Omental fat pad (tissue), 4 donors: Measurements from ENCODE around the gene AADACL4. TPM values are rescaled to one million over a fixed set of nuclear protein-coding genes. Genes with fewer than 3 reads are reported as not detected.

ENCODE experiments used
- ATAC-seq: fragments of 150-250 bp; one replicate; pipeline ENCODE4 v1.9.1; 2016; ENCODE audit warnings: mild to moderate bottlenecking, moderate library complexity; ENCODE audit not compliant: low FRiP score
- DNase-seq: peaks from one replicate; pipeline ENCODE4 v3.0.0-alpha.2; 2019; ENCODE audit warnings: low spot score
- CTCF ChIP-seq, 3 donors: fragments of 450-650 bp; IDR thresholded peaks; one replicate each; pipeline ENCODE4 v1.5.1; 2016 to 2017; ENCODE audit warnings: antibody characterized with exemption in 3 of 3, mild to moderate bottlenecking in 3 of 3, moderate library complexity in 2 of 3
- total RNA-seq, 4 donors: library from RNA; depleted of rRNA; stranded (reverse); fragments of >200 nt; gene quantifications; one replicate each; pipeline ENCODE4 v1.1.0, GENCODE V29; 2016

AADACL4 gene
- total RNA-seq, 4 donors from 2014 or later: 0.28 TPM; not detected in 3

- ATAC-seq (no peak), DNase-seq (no peak)
- TF ChIP-seq CTCF (IDR thresholded peaks at IDR 0.05): no peak
Observed at GRCh38 chr1:12603224-12603623, 40.7 kb upstream of the AADACL4 start.

GRCh38 chr1:12604114-12604874 is 39.6 kb upstream of the AADACL4 start:
- DNase-seq: no peak
- TF ChIP-seq CTCF (IDR thresholded peaks at IDR 0.05): no peak
- ATAC-seq: peak; percentile 89

GRCh38 chr1:12604986-12605385 is 38.9 kb upstream of the AADACL4 start:
- ATAC-seq (no peak), DNase-seq (no peak)
- TF ChIP-seq CTCF (IDR thresholded peaks at IDR 0.05): no peak

GRCh38 chr1:12607263-12607662 is 36.6 kb upstream of the AADACL4 start:
- DNase-seq (no peak), ATAC-seq (no peak)
- no peak for TF ChIP-seq CTCF (IDR thresholded peaks at IDR 0.05)

- ATAC-seq (no peak), DNase-seq (no peak)
- no peak for TF ChIP-seq CTCF (IDR thresholded peaks at IDR 0.05)
Observed at GRCh38 chr1:12608311-12608957, 35.5 kb upstream of the AADACL4 start.

- DNase-seq: no peak
- ATAC-seq: no peak
- no peak for TF ChIP-seq CTCF (IDR thresholded peaks at IDR 0.05)
Observed at GRCh38 chr1:12609469-12610003, 34.3 kb upstream of the AADACL4 start.
